CD4-positive, alpha-beta T cell treated with Interleukin-6 for 4 hours (primary cell): ENCODE measurements around the gene ZGRF1.
"Not testable (repeated sequence)": the region's sequence is repeated elsewhere in the genome, so short reads cannot be mapped to it uniquely, and the experiment has no call there.

Source experiments
- DNase-seq: peaks from one replicate; pipeline ENCODE4 v3.0.0-alpha.2; 2020; ENCODE audit warnings: mixed read lengths

The ZGRF1 gene

GRCh38 chr4:112557676-112558411 is 78.9 kb downstream of the ZGRF1 start:
- no peak for DNase-seq

- DNase-seq = not testable (repeated sequence)
Measured at GRCh38 chr4:112554271-112554670, 82.4 kb downstream of the ZGRF1 start.

- DNase-seq = no peak
Measured at GRCh38 chr4:112552668-112553067, 84.0 kb downstream of the ZGRF1 start.

GRCh38 chr4:112550728-112551127 is 86.0 kb downstream of the ZGRF1 start:
- no peak for DNase-seq

- no peak for DNase-seq
Measured at GRCh38 chr4:112546476-112546875, 90.2 kb downstream of the ZGRF1 start.

- DNase-seq = no peak
Measured at GRCh38 chr4:112545346-112545745, 91.4 kb downstream of the ZGRF1 start.

GRCh38 chr4:112540695-112541094 is 96.0 kb downstream of the ZGRF1 start:
- DNase-seq = no peak

GRCh38 chr4:112536123-112536522 is 100.6 kb downstream of the ZGRF1 start:
- no peak for DNase-seq

- no peak for DNase-seq
Measured at GRCh38 chr4:112532267-112532666, 104.4 kb downstream of the ZGRF1 start.

- no peak for DNase-seq
Measured at GRCh38 chr4:112531146-112531545, 105.6 kb downstream of the ZGRF1 start.

- DNase-seq = no peak
Measured at GRCh38 chr4:112526061-112526460, 110.6 kb downstream of the ZGRF1 start.

- DNase-seq = peak; percentile 81
Measured at GRCh38 chr4:112523764-112524505, 112.8 kb downstream of the ZGRF1 start.

GRCh38 chr4:112523008-112523721 is 113.5 kb downstream of the ZGRF1 start:
- DNase-seq = peak; percentile 62

- not testable (repeated sequence) for DNase-seq
Measured at GRCh38 chr4:112522431-112522830, 114.3 kb downstream of the ZGRF1 start.

- DNase-seq = no peak
Measured at GRCh38 chr4:112521123-112522023, 115.3 kb downstream of the ZGRF1 start.

- no peak for DNase-seq
Measured at GRCh38 chr4:112520598-112521122, 116.0 kb downstream of the ZGRF1 start.

- no peak for DNase-seq
Measured at GRCh38 chr4:112519689-112520597, 116.8 kb downstream of the ZGRF1 start.

- DNase-seq = no peak
Measured at GRCh38 chr4:112518675-112519074, 118.0 kb downstream of the ZGRF1 start.

- DNase-seq = no peak
Measured at GRCh38 chr4:112517911-112518310, 118.8 kb downstream of the ZGRF1 start.

GRCh38 chr4:112517067-112517634 is 119.6 kb downstream of the ZGRF1 start:
- DNase-seq = no peak
